Hepatocyte (in vitro differentiated cells): Measurements from ENCODE around the gene VPS52. TPM values are rescaled to one million over a fixed set of nuclear protein-coding genes. Genes with fewer than 3 reads are reported as not detected.

Experiments used
- DNase-seq: peaks from one replicate; pipeline ENCODE4 v3.0.0-alpha.2; 2016; ENCODE audit warnings: low spot score
- H2AFZ ChIP-seq: fragments of 200-600 bp; sonication (generic); 2 replicates; pipeline ENCODE4 v1.6.0; 2016; ENCODE audit warnings: antibody characterized with exemption, mild to moderate bottlenecking
- H3K27ac ChIP-seq: fragments of 200-600 bp; sonication (generic); 2 replicates; pipeline ENCODE4 v1.5.1; 2016; ENCODE audit warnings: mild to moderate bottlenecking
- H3K27me3 ChIP-seq: fragments of 200-600 bp; sonication (generic); 2 replicates; pipeline ENCODE4 v1.6.1; 2016
- H3K36me3 ChIP-seq: fragments of 200-600 bp; sonication (generic); replicated peaks from 2 replicates; pipeline ENCODE4 v1.5.1; 2016; ENCODE audit warnings: low read depth; ENCODE audit not compliant: insufficient read depth
- H3K4me1 ChIP-seq: fragments of 200-600 bp; sonication (generic); 2 replicates; pipeline ENCODE4 v1.5.1; 2016; ENCODE audit warnings: mild to moderate bottlenecking, moderate library complexity; ENCODE audit not compliant: insufficient read depth
- H3K4me2 ChIP-seq: fragments of 200-600 bp; sonication (generic); 2 replicates; pipeline ENCODE4 v1.6.0; 2016
- H3K4me3 ChIP-seq: fragments of 200-600 bp; sonication (generic); 2 replicates; pipeline ENCODE4 v1.5.1; 2016; ENCODE audit warnings: mild to moderate bottlenecking
- H3K79me2 ChIP-seq: fragments of 200-600 bp; sonication (generic); 2 replicates; pipeline ENCODE4 v1.6.0; 2017; ENCODE audit warnings: mild to moderate bottlenecking
- H3K9me2 ChIP-seq: fragments of 200-600 bp; sonication (generic); replicated peaks from 2 replicates; pipeline ENCODE4 v1.6.0; 2017; ENCODE audit warnings: mild to moderate bottlenecking; ENCODE audit not compliant: insufficient read depth
- H3K9me3 ChIP-seq: fragments of 200-600 bp; sonication (generic); 2 replicates; pipeline ENCODE4 v1.5.1; 2016; ENCODE audit warnings: low read depth, mild to moderate bottlenecking
- H4K20me1 ChIP-seq: fragments of 200-600 bp; sonication (generic); 2 replicates; pipeline ENCODE4 v1.6.0; 2016; ENCODE audit warnings: mild to moderate bottlenecking; ENCODE audit not compliant: insufficient read depth, poor library complexity, severe bottlenecking
- CTCF ChIP-seq: fragments of 200-600 bp; sonication (generic); IDR thresholded peaks from 2 replicates; pipeline ENCODE4 v1.5.1; 2016; ENCODE audit warnings: antibody characterized with exemption, mild to moderate bottlenecking; ENCODE audit not compliant: poor library complexity
- EZH2 ChIP-seq: fragments of 200-600 bp; sonication (generic); IDR thresholded peaks from 2 replicates; pipeline ENCODE4 v1.6.1; 2016; ENCODE audit warnings: antibody characterized with exemption, mild to moderate bottlenecking, borderline replicate concordance
- EZH2phosphoT487 ChIP-seq: fragments of 200-600 bp; sonication (generic); IDR thresholded peaks from one replicate; pipeline ENCODE4 v1.6.1; 2018; ENCODE audit warnings: antibody characterized with exemption, mild to moderate bottlenecking, low read depth, moderate library complexity; ENCODE audit not compliant: unreplicated experiment, severe bottlenecking
- WGBS: methylation state at CpG from one replicate; pipeline ENCODE4 v1.1.6; 2016; ENCODE audit warnings: low lambda C conversion rate; ENCODE audit errors: missing lambda C conversion rate; 5-methylcytosine and 5-hydroxymethylcytosine counted together
- polyA plus RNA-seq: library from polyadenylated mRNA; unstranded; fragments of >200 nt; fragmentation: Nextera tagmentation; extraction: Ambion mirVana; gene quantifications from 2 replicates; pipeline ENCODE4 v1.2.1, GENCODE V29; 2016
- total RNA-seq: library from RNA; depleted of rRNA; stranded (reverse); fragments of >200 nt; gene quantifications from 2 replicates; pipeline ENCODE4 v1.2.3, GENCODE V29; 2014

Gene VPS52
- total and polyA plus RNA-seq, 2 experiments from 2014 or later = 42.5 to 43.2 TPM

- Histone ChIP-seq H3K36me3 (no peaks in the 10 kb centered on the region), H3K4me1 (peaks cover 11% of the 10 kb centered on the region), H2AFZ (no peak overlapping the region), H4K20me1 (peaks cover 13% of the 10 kb centered on the region), H3K9me3 (no peaks in the 10 kb centered on the region), H3K9me2 (no peaks in the 10 kb centered on the region), H3K4me3 (no peak overlapping the region), H3K27me3 (no peaks in the 10 kb centered on the region), H3K79me2 (peaks cover 77% of the 10 kb centered on the region), H3K27ac (no peak overlapping the region), H3K4me2 (no peak overlapping the region)
- WGBS = 94% methylated on average over 8 of the region's 8 CpGs
- TF ChIP-seq EZH2phosphoT487 (no peak), EZH2 (no peak)
- no peak for DNase-seq
Observed at GRCh38 chr6:33305052-33305451, 33.4 kb upstream of the VPS52 start.

- H3K27ac ChIP-seq = no peak overlapping the region
Observed at GRCh38 chr6:33304216-33304615, 32.5 kb upstream of the VPS52 start.

GRCh38 chr6:33301877-33302276 is 30.2 kb upstream of the VPS52 start:
- peaks cover 15% of the 10 kb centered on the region for H4K20me1 ChIP-seq
- no peaks in the 10 kb centered on the region for H3K9me2 ChIP-seq
- H3K27ac ChIP-seq = no peak overlapping the region
- peaks cover 15% of the 10 kb centered on the region for H3K4me1 ChIP-seq
- no peak for DNase-seq
- no peaks in the 10 kb centered on the region for H3K9me3 ChIP-seq
- H3K36me3 ChIP-seq = no peaks in the 10 kb centered on the region
- H3K27me3 ChIP-seq = no peaks in the 10 kb centered on the region
- no peak for TF ChIP-seq EZH2
- TF ChIP-seq CTCF = no peak
- no peak for TF ChIP-seq EZH2phosphoT487
- peaks cover 57% of the 10 kb centered on the region for H3K79me2 ChIP-seq
- 93% methylated on average over 3 of the region's 3 CpGs for WGBS
- no peak overlapping the region for H3K4me2 ChIP-seq
- no peak overlapping the region for H3K4me3 ChIP-seq
- no peak overlapping the region for H2AFZ ChIP-seq

More at GRCh38 chr6:33304216-33304615, 32.5 kb upstream of the VPS52 start:
- WGBS = 93% methylated on average over 13 of the region's 16 CpGs
- Histone ChIP-seq H3K79me2 (peaks cover 69% of the 10 kb centered on the region), H3K4me1 (peaks cover 11% of the 10 kb centered on the region), H3K9me3 (no peaks in the 10 kb centered on the region), H4K20me1 (peaks cover 15% of the 10 kb centered on the region), H3K36me3 (no peaks in the 10 kb centered on the region), H3K4me2 (no peak overlapping the region), H2AFZ (no peak overlapping the region), H3K9me2 (no peaks in the 10 kb centered on the region), H3K27me3 (no peaks in the 10 kb centered on the region), H3K4me3 (no peak overlapping the region)
- TF ChIP-seq EZH2phosphoT487 = no peak
- no peak for TF ChIP-seq CTCF
- TF ChIP-seq EZH2 = no peak
- DNase-seq = no peak

- Histone ChIP-seq H3K4me1 (peaks cover 16% of the 10 kb centered on the region), H3K4me3 (peak overlapping the region; percentile 82), H3K9me3 (no peaks in the 10 kb centered on the region), H3K79me2 (peaks cover 53% of the 10 kb centered on the region), H3K4me2 (peak overlapping the region; percentile 94), H3K9me2 (no peaks in the 10 kb centered on the region), H3K27ac (peak overlapping the region; percentile 99), H4K20me1 (peaks cover 8% of the 10 kb centered on the region), H2AFZ (peak overlapping the region; percentile 93), H3K36me3 (no peaks in the 10 kb centered on the region), H3K27me3 (no peaks in the 10 kb centered on the region)
- no peak for TF ChIP-seq EZH2phosphoT487
- TF ChIP-seq EZH2 = no peak
- TF ChIP-seq CTCF = peak; percentile 86
- 1% methylated on average over 54 of the region's 54 CpGs for WGBS
- DNase-seq = peak; percentile 96
Observed at GRCh38 chr6:33299237-33299944, 27.7 kb upstream of the VPS52 start.
